Stimulated activated naive CD4-positive, alpha-beta T cell (primary cell): ENCODE measurements around the gene SAMM50.
"Not testable (repeated sequence)": the region's sequence is repeated elsewhere in the genome, so short reads cannot be mapped to it uniquely, and the experiment has no call there.

Source experiments
- DNase-seq, 6 experiments: peaks; one replicate each; lab custom pipeline; 2025; lab: John Stamatoyannopoulos, UW

The SAMM50 gene

DNA sequence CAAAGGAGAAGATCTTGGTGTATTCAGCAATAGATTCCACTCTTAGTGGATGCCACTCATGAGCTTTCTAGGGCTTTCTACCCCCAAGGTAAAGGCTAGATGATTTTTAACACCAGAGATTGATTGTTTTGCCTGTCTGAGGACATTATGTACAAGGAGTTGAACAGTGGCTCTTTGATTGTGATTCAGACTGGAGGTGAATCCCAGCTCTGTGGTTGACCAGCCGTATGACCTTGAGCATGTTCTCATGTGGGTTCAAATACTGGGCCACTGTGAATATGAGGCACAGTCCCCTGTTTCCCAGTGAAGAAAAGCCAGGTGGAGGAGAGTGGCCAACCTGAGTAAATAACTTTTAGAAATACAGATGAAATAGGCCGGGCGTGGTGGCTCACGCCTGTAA is 44.9 kb downstream of the SAMM50 start:
- DNase-seq: no peak

DNA sequence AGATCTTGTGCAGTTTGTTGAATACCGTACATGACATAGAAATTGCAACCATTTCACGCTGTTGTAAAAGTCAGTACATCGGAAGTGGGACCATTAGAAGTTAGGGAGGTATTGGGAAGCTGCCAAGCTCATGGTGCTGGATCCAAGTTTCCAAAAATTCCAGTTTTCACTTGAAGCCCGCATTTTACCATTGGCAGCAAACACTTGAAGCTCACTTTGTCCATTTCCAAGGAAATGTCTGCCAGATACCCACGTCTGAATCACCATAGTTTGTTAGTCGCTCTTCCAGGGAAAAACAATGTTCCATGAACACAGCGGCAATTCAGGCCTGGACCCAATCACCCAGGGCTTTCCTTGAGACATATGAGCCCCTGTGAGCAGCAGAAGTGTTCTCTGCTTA is 46.3 kb downstream of the SAMM50 start:
- DNase-seq: no peak

DNA sequence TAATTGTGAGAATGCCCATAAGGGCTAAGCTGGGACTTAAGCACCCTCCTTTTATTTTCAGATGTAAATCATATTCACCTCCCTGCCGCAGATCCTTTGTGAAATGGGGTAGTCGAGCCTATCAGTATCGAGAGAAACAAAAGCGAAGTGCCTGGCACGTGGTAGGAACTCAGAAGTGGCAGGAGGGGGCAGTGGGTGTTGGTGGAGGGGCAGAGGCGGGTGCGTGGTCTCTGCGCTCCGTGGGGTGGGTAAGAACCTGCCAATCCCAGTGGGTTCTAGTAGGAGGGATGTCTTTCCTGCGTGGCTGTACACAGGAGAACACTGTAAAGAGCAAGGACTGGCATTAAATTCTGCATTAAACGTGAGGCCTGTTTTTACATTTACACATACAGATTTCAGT is 47.1 kb downstream of the SAMM50 start:
- DNase-seq: no peak

DNA sequence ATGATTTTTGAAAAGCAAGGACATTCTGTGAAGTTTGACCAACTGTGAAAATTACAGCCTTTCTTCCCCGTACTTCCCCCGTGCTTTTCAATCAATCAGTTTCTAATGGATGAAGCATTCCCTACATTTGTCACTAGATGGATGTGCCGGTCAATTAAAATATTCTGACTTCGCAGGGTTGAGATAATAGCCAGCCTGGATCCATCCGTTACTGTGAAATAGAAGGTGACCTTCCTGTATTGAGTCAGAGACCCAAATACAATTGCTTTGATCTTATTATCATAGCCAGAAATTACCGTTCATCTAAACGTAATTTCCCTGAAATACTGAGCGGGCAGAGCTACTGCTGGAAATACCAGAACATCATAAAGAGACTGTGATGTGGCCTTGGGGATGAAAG is 47.8 kb downstream of the SAMM50 start:
- no peak for DNase-seq

DNA sequence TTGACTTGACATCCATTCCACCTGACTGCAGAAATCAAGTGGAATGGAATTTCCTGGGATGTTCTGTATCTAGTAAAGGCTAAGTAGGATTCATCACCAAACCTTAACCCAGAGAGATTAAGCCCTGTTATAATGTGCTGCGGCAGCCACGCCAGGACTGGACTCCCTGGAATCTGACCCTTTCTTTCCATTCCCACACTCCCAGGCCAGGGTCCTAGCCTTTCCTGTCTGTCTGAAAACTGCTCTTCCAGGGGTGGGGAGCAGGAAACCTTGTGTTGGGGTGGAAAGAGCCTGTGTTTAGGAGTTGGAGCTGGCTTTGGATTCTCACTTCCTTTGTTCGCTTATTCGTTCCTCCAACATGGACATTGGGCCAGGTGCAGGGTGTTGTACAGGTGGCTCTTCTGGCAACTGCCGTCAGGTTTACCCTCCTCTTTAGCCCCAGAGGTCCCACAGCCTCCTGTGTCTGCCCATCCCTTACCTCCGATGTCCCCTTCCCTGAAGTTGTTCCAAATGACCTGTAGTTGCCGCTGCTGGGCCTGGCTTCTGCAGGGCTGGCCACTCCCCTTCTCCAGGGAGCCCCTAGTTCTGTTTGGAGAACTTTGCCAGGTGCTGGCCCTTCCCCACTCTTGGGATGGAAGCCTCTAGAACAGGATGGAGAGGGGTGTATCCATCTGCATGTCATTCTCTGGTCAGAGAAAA is 48.3 kb downstream of the SAMM50 start:
- no peak for DNase-seq

DNA sequence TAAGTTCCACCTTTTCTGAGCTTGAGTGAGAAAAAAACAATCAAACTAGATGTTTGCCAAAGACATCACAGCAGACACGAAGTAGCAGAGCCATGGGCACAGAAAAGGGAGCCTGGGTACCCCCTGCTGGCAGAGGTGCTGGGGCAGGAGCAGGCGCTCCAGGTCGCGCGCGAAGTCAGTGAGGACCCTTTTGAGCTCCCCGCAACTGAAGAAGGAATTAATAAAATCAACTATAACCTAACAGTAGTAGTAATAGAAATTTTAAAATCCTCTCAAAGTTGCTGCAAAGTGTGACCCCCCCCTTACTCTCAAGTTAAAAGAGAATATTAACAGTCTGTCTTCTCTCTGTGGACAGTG is 48.8 kb downstream of the SAMM50 start:
- no peak for DNase-seq

DNA sequence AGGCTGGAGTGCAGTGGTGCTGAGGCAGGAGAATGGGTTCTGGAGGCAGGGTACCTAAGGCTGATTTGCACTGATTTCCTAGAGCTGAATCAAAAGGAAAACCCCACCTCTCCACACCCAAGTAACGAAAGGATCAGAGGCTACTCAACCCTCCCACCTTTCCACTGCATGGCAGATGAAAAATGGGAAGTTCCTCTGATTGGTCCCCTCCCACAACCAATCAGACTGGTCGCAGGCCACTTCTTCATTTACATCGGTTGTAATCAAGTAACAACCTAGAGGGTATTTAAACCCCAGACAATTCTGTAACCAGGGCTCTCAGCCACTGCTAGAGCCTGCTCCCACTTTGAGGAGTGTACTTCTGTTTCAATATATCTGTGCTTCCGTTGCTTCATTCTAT is 50.3 kb downstream of the SAMM50 start:
- no peak for DNase-seq

DNA sequence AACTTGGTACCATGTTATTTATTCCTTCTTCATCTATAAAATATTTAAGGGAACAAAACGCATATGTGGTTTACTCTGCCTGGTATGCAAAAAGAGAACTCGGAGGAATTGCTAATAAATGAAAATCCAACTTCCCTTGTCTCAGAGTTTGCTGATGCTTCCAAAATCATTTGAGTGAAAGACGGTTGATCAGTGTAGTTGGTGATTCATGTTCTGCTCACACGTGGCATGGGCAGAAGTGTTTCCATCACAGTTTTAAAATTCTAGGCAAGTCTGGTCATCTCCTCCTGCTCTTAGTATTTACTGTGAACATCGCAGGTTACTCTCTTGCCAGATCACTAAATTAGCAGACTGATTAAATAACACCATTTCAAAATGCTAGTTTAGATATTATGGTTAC is 56.9 kb downstream of the SAMM50 start:
- no peak for DNase-seq

DNA sequence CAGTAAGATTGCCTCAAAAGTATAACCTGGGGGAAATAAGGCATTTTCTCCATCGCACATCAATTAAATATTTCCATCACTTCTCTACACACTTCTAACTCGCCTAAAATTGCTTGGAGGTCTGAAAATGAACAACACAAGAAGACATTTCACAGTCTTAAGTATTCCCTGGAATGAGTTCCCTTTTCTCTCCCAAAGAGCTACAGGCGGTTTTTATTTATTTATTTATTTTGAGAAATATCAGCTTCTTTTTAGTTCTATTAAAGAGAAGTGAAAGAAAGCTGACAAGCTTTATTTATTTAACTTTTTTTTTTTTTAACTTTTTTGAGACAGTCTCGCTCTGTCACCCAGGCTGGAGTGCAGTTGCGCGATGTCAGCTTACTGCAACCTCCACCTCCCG is 57.3 kb downstream of the SAMM50 start:
- DNase-seq: no peak

DNA sequence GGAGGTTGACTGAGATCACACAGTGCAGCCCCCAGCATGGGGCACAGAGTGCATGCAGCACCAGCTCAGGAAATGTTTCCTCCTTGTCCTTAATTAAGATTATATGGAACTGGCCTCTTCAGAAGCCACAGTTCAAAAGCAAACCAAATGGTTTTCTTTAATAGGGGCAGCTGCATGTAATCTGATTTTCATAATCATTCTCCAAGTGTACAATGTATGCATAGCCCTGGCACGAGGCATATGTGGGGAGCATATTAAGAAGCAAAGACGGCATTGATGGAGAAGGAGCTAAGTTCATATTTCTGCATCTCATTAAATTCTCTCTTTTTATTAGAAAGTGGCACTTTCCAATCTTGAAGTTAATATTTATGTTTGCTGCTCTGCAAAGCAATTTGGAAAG is 59.0 kb downstream of the SAMM50 start:
- no peak for DNase-seq

DNA sequence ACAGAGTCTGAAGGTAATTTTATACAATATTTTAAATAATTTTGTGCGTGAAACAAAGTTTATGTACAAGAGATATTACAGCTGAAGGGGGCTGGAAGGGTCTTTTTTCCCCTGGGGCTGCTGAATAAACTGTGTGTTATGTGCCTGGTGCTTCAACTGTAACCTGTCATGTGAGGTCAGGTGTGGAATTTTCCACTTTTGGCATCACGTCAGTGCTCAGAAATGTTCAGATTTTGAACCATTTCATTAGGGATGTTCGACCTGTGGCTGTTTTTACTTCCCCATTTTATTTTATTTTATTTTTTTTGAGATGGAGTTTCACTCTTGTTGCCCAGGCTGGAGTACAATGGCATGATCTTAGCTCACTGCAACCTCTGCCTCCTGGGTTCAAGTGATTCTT is 61.3 kb downstream of the SAMM50 start:
- DNase-seq: not testable (repeated sequence)

DNA sequence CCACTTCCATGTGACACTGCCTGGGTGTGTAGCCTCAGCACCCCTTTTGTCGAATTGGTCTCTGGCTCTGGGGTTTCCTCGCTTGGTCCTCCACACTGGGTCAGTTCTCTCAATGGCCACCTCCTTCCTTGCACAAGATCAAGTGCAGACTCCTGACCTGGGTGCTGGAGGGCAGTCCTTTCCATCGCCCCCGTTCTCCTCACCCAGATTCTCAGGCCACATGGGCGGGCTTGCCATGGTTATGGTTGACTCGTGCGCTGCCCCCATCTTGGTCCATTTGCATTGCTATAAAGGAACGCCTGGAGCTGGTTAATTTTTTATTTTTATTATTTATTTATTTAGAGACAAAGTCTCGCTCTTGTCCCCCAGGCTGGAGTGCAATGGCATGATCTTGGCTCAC is 63.4 kb downstream of the SAMM50 start:
- DNase-seq: no peak

DNA sequence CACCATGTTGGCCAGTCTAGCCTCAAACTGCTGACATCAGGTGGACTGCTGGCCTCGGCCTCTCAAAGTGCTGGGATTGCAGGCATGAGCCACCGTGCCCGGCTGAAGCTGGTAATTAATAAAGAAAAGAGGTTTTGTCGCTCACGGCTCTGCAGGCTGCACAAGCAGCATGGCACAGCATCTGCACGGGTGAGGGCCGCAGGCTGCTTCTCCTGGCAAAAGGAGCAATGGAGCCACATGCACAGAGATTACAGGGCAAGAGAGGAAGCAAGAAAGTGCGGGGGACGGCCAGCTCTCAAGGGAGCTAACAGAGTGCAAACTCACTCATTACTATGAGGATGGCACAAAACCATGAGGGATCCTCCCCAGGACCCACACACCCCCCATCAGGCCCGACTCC is 64.2 kb downstream of the SAMM50 start:
- DNase-seq: no peak

DNA sequence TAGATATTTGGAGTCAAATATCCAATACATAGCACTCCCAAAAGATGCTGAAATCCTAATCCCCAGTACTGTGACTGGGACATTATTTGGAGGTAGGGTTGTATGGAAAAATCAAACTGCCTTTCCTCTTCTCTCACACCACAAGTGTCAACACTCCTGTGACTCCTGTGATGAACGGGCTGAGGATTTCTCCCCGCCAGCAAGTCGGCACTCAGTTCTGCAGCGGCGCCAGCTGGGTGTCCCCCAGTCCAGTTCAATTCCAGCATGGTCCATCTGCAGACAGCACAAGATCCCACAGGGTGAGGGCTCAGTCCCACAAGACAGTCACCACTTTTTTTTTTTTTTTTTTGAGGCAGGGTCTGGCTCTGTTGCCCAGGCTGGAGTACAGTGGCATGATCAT is 64.6 kb downstream of the SAMM50 start:
- no peak for DNase-seq

DNA sequence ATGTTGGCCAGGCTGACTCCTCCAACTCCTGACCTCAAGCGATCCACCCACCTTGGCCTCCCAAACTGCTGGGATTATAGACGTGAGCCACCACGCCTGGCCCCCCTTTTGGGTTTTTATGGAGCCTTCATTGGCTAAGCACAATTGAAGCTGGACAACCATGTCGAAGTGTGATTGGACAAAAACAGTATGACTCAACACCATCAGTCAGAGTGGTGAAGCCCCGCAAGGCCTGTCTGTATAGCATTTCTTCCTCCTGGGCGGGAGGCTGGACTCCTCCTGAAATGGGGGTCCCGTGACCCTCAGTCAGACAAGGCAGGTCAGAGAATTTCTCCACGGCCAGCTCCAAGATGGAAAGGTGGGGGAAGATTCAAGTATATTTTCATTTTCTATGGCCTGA is 65.7 kb downstream of the SAMM50 start:
- no peak for DNase-seq

DNA sequence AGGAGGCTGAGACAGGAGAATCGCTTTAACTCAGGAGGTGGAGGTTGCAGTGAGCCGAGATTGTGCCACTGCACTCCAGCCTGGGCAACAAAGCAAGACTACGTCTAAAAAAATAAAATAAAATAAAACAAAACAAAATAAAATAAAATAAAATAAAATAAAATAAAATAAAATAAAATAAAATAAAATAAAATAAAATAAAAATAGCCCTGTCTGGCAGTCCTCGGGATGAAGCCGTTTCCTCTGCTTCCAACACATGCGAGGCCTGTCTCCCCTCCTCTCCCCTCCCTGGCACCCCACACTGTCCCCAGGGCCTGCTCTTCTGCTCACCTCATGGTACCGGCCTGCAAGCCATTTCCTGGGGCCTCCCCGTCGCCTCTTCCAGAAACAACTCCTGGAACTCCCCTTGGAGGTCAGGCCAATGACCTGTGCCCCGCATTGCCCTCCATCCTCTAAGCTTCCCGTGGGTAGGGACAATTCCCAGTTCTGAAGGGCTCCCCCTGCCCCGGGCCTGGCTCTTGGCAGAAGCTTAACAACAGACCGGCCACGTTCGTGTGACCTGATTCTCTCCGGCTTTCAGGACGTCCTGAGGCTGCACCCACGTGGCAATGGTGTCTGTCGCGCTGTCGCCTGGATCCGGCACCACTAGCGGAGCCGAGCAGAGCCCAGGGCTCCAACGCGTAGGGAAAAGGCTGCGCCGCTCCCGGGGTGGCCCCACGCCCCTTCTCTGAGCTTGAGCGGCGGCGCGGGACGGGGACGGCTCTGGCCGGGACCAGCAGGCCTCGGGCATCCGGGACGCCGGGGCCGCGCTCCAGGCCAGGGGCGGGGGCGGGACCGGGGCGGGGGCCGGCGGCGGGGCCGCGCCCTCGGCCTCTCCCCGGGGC is 68.4 kb downstream of the SAMM50 start:
- no peak for DNase-seq

DNA sequence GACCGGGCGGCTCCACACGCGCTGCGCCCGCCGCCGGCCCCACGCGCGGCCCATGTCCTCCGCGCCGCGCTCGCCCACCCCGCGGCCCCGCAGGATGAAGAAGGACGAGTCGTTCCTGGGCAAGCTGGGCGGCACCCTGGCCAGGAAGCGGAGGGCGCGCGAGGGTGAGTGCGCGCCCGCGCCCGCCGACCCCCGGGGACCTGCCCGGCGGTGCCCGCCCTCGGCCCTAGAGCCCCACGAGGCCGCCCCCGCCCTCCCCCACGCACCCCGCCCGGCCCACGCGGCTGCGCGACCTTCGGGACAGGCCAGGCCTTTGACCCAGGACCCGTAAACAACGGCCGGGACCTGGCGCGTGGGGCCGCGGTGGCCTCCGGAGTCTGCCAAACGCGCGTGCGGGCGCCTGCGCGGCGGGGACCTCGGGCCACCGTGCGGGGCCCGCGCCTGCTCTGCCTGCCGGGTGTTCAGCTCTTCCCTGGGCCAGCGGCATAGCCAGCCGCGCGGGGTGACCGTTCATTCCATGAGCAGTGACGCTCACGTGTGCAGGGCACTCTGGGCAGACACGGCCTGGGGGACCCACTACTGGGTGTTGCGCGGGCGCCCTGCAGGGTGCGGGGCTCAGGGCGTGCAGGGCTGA is 69.2 kb downstream of the SAMM50 start, which contains the start of gene PARVB:
PARVB (plus strand) TSS at position 15 of the 634 bp plus-strand sequence; CDS start at position 53, 38 bp downstream.
- DNase-seq: no peak

DNA sequence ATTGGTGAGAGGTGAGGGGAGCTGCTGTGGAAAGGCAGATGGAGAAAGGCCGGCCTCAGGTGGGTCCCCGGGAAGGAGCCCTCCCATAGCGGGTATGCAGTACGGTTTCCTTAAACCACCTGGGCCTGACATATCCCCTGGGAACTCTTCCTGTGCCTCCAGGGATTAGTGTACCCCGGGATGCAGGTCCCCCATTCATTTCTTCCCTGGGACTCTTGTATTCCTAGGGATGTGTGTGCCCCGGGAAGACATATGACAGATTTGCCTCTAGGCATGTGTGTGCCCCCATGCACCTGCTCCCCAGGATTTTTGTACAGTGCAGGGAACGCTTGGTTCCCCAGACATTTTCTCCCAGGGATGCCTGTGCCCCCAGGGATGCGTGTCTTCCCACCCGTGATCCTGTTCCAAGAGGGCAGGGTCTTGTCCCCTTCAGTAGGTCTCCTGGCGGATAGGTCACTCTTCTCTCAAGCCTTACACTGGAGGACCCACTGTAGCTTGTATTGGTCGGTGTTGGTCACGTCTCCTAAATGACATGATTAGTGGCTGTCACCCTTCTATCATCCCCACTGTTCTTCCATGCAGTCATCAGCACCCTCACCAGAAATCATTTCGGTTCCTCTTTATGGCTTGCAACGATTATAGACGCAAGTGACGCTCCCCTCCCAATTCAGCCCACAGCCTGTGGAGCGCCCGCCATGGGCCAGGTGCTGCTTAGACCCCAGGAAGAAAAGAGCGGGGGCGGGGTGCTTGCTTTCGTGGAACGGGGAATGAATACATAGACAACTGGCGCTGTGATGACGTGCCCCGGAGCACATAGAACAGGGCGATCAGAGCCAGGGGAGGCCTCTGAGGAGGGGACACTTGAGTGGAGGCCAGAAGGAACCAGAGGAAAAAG is 70.2 kb downstream of the SAMM50 start:
- DNase-seq: no peak

DNA sequence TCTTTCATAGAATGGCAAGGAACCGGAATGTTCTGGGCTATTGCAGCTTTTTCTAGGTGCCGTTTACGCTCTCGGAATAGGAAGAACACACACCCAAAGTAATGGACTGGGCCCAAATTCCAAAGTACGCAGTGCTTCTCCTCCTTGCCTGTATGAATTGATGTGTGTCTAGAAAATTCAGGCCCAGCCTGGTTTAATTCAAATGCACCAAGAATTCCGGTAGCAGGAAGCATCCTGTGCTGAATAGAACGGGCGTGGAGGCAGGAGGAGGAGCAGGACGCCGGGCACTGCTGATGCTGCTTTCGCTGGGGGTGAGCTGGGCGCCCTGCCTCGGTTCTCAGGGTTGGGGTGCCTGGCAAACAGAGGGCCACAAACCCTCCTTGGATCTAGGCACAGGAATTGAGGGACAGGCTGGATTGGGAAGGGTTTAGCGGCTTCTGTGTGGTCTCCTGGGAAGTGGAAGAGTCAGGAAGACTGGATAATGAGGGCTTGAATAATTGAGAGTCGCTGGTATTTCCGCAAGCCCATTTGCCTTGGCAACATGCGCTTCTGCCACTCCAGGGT is 70.9 kb downstream of the SAMM50 start:
- DNase-seq: no peak

DNA sequence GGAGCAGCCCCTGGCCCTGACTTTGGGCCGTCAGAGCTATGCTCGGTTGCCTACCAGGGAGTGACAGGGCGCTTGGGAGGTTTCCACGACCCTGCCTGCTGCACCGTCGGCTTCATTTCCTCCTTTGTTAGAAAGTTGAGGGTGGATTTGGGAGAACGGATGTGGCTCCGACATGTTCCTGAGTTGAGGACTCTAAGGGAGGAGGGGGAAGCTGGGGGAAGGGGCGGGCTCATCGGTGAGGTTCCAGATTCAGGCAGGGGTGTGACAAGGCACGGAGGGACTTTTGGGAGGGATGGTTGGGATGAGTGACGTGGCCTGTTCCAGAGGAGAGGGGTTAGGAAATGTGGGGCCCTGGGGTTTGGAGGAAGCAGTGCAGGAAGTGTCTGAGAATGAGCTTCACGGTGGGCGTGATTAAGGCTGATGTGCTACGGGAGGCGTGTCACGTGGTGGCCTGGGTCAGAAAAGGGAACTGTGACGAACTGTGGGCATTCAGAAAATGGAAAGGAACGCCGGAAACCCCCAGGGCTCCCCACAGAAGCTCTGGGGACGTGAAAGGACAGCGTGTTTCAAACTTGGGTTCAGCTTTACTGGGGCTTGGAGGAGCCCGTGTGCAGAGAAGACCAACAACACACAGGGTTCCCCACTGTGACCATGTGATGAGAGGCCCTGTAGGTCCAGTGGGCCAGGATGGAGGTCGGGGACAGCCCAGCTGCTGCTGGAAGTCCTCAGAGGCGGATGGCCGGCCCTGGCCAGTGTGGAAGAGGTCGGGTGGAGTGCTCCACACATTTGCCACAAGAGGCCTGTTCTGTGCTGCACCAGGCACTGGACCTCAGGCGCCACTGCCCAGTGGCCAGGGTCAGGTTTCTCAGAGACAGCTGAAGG is 71.6 kb downstream of the SAMM50 start:
- peak in 3 of 6 experiments; percentile 3 to 61 (median 9) for DNase-seq

DNA sequence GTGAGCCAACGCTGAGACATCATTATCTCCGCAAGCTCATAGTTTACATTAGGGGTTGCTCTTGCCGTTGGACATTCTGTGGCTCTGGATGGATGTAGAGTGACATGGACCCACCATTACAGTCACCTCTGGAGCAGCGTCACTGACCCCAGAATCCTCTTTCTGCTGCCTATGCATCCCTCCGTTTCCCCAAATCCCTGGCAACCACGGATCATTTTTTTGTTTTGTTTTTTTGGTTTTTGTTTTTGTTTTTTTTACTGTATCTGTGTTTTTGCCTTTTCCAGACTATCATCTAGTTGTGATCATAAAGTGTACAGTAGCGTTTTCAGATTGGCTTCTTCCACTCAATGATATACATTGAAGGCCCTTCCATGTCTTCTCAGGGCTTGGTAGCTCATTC is 72.8 kb downstream of the SAMM50 start:
- no peak for DNase-seq
